GM19238 (cell line): ENCODE results near the gene JAZF1.

Experiments
- DNase-seq: peaks from one replicate; pipeline ENCODE4 v3.0.0; 2011; ENCODE audit warnings: low spot score; ENCODE audit not compliant: insufficient read length

Gene JAZF1

DNA sequence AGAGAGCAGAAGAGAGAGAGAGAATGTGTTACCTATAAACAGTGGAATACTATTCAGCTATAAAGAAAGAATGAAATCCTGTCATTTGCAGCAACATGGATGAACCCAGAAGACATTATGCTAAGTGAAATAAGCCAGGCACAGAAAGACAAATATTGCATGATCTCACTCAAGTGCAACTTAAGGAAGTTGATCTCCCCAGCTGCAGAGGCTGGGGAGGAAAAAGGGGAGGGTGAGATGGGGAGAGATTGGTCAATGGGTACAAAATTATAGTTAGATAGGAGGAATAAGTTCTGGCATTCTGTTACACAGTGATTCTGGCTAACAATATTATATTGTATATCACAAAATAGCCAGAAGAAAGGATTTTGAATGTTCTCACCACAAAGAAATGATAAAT is 11.2 kb upstream of the JAZF1 start:
- DNase-seq = no peak

- DNase-seq = no peak
Observed at GRCh38 chr7:28191184-28191583, 10.6 kb upstream of the JAZF1 start.

DNA sequence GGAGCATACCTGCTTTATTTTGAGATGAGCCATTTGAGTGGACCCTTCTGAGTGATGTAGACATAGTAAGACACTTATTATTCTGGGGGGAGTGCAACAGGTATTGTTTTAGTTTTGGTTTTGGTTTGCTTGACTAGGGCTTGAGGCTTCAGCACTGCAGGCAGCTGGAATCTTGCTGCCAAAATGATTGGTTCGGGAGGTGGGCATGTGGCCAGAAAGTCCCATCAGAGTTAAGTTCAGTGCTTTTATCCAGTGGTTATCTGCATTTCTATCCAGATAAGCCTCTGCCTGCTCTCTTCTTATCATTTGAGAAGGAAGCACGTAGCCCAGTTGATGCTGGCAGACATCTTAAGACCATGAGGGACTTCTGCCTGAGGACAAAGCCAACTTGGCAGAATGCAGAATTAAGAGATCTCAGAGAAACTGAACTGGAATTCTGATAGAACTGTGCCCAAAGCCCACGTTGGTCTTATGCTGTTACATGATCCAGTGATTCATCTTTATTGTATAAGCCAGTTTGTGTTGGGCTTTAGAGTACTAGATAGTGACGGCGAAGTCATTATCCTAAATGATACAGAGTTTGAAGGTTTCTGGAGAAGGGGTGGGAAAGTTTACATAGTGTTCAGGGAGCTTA is 9.6 kb upstream of the JAZF1 start:
- no peak for DNase-seq

GRCh38 chr7:28187012-28187411 is 6.4 kb upstream of the JAZF1 start:
- DNase-seq = no peak

DNA sequence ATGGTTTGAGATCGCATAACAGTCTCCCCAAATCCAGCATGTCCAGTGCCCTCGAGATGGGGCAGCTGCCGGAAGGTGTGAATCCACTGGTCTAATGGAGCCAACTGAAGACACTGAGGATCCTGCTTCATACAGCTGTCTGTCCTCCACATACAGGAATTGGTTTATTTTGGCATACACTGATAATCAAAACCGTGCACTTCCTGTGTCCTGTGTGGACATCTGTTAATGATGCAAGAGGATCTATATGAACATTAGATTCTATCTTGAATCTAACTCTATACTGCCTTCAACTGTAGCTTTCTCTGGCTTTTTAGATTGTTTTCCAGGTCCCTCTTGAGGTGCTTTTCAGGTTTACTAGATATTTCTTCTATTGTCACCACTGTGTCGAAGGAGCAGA is 3.0 kb upstream of the JAZF1 start:
- DNase-seq = no peak

GRCh38 chr7:28182071-28182471 is 1.5 kb upstream of the JAZF1 start:
- DNase-seq = no peak

- DNase-seq = no peak
Observed at GRCh38 chr7:28181416-28181815, 821 bp upstream of the JAZF1 start.

- peak; percentile 3 for DNase-seq
Observed at GRCh38 chr7:28180031-28180363, 598 bp downstream of the JAZF1 start.

- DNase-seq = peak; percentile 66
Observed at GRCh38 chr7:28179120-28180030, 1.2 kb downstream of the JAZF1 start.

DNA sequence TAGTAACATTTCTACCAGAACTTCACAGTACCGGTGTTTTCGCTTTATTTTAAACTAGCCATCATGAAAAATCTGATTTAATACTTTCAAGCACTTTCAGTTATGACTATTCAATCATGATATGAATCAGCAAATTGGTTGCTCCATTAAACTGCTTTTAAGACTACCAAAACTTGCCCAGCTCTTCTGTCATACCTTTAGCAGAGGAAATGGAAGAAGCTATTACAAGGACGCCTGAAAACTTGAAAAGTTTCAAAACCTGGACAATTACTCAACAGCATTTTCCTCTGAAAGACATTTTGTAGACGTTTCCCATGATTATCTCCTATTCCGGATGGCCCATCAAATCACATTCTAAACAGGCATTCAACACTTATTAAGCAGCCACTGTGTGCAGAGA is 2.0 kb downstream of the JAZF1 start:
- DNase-seq = no peak

GRCh38 chr7:28177836-28178235 is 2.8 kb downstream of the JAZF1 start:
- DNase-seq = no peak

GRCh38 chr7:28176645-28177044 is 4.0 kb downstream of the JAZF1 start:
- DNase-seq = no peak

DNA sequence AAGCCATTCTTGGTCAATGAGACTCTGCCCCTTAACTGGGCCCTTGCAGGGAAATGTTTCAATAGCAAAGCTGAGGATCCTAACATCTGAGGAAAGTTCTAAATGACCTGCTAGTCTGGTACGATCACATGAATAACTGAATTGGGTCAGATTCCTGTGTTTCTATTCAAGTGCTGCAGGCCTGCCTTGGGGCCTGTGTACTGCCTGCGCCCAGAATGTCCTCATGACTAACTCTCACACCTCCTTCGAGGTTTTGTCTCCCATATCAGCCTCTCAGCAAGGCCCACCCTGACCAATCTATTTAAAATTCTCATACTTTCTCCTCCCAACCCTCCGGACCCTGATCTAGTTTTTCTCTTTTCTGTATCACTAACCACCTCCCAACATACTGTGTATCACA is 4.4 kb downstream of the JAZF1 start:
- DNase-seq = no peak

GRCh38 chr7:28174901-28175661 is 5.5 kb downstream of the JAZF1 start:
- no peak for DNase-seq

DNA sequence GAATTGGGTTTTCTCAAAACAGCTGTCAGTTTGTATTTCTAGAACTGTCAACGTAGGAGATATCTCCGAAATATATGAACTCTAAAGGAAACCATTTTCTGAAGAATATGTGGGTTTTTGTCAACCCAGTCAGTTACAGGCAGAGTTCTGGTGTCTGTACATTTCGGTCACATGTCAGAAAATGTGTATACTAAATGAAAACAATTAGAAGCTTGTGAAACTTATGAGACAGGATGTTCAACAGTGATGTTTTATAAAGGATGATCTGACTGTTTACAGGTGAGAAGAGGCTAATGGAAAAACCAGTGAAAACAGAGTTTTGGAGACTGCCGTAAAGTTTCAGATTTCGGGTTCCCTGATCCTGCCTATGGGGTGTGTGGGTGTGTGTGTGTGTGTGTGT is 6.2 kb downstream of the JAZF1 start:
- no peak for DNase-seq

DNA sequence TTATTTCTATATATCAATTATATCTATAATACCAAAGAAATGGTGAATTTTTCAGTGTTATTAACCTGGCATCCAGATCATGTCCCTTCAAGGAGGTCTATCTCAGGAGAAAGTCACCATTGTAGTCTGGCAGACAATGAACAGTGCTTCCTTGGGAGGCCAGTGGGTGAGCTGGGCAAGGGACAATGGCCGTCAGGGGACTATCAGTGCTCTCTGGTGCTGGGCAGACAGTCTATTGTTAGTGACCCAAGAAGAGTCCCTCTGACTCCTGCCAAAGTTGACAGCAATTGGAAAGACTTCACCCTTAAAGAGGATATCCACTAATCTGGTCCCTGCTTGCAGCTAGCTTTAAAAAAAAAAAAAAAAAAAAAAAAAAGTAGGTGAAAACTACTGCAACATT is 7.1 kb downstream of the JAZF1 start:
- DNase-seq = no peak

DNA sequence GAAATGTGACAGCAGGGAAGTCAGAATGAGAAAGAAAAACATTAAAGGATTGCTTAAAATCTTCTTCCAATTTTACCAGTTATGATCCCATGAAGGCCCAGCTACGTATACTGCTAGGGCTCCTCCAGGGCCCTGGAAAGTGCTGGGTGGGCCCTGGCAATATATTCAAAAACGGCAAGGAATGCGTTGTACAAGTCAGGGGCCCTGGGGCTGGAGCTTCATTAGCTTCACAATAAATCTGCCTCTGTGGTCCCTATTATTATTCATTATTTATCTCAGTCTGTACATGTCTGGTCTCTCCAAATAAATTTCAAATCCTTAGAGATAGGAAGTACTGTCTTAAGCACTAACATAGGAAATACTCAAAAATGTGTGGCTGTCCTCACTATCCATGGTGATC is 7.6 kb downstream of the JAZF1 start:
- no peak for DNase-seq

DNA sequence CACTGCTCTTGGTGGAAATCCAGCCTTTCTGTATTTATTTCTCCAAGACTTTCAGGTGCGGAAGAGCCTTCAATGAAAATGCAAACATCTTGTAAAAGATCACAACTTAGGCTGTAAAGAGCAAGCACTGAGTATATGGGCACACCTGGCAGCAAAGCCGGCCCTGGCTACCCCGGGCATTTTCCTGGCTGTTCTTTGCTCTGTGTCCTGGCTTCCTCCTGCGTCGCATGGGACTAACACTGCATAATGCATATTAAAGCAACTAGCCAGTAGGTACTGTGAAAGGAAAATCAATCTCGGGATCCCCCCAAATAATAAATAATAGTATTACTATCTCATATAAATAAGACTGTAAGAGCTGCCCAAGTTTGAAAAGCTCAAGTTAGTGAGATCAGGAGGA is 9.9 kb downstream of the JAZF1 start:
- DNase-seq = no peak

DNA sequence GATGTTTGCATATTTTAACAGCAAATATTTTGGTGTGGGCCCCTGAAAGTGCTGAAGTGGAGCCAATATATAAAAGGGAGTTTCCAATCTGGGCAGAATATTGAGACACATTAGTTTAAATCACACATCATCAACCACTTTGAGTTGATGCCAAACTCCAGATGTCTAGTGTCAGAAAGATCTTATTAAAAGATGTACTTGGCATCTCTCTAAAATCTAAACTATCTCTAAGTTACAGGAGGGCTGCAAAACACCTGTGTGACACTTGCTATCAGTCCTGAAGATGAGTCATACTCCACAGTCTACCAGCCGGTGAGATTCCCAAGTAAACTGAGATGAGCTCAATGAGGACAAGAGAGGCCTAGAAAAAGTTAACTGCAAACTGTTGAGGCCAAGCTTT is 11.4 kb downstream of the JAZF1 start:
- DNase-seq = no peak

DNA sequence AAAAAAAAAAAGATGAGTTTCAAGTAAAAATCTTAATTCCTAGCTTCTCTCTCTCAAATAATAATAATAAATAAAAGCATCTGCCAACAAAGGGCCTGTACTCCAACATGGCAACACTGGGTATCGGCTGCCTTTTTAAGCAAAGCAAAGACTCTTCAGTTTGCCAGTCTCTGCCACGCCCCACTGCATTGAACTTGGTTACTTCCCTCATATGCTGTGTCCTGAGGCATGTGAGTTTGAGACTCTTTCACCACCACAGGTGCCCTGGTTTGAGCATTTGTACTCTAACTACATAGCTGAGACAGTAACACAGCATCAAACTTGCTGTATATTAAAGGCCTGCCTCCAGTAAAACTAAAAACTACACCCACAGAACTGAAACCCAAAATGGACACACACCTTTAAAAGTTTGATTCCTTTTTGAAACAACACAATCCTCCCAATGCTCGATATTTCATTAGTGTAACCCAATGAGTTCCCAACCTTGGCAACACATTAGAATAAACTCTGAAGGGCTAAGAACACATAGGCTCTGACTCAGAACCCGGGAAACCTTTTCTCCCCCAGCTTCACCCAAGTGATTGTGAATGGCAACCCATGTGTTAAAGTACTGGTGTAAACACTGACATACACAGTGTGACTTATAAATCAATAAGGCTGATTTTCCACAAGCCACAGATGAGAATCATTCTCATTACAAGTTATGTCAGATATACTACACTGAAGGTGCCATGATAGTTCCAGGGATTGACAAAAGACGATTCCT is 12.0 kb downstream of the JAZF1 start:
- no peak for DNase-seq

DNA sequence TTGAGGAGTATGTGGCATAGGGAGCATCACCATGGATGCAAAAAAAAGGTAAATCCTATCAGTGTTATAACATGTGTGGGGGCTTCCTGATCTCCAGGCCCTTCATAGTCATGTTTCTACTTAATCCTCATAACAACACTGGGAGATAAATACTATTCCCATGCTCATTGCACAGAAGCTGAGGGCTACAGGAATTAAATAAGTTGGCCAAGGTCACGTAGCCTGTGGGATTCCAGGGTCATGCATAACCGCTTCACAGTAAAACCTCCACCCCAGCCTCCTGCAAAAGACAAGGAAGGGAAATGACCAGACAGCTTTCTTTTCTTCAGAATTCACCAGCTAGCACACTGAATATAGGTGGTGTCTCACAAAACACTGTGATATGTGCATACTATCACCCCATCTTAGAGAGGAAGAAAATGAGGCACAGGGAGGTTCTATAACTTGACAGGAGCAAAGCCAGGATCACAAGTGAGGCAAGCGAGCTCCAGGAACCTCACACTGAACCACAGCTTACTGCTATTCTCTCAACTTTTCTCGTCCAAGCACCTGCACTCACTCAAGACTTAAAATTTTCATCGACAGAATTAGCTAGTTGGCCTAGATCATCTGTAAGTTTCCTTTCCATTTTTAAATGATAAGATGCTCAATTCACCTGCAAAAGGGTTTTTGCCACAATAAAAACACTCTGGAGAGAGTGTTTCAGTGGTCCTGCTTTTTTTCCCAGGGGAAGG is 13.4 kb downstream of the JAZF1 start:
- no peak for DNase-seq
